H9 (cell line): ENCODE results near the gene SV2A. TPM values are rescaled to one million over a fixed set of nuclear protein-coding genes. Genes with fewer than 3 reads are reported as not detected.
A peak's percentile ranks its signal among the peaks of the same experiment; 100 is the strongest.

ENCODE experiments used
- DNase-seq: peaks from one replicate; pipeline ENCODE4 v3.0.0-alpha.2; 2017
- H2AFZ ChIP-seq: one replicate; pipeline ENCODE4 v1.6.1; 2013; ENCODE audit warnings: mild to moderate bottlenecking, low read length, control low read depth, moderate library complexity
- H2AK5ac ChIP-seq: 2 replicates; pipeline ENCODE4 v1.6.1; 2013; ENCODE audit warnings: low read length, control low read depth, mixed read lengths; ENCODE audit not compliant: insufficient read length
- H2BK120ac ChIP-seq: one replicate; pipeline ENCODE4 v1.6.1; 2013; ENCODE audit warnings: low read depth, mild to moderate bottlenecking, low read length, control low read depth, inconsistent platforms; ENCODE audit not compliant: poor library complexity, severe bottlenecking
- H2BK12ac ChIP-seq: 2 replicates; pipeline ENCODE4 v1.6.1; 2013; ENCODE audit warnings: low read length, control low read depth, mixed read lengths, low read depth; ENCODE audit not compliant: insufficient read length
- H2BK15ac ChIP-seq: 2 replicates; pipeline ENCODE4 v1.6.1; 2013; ENCODE audit warnings: low read depth, low read length, control low read depth
- H2BK20ac ChIP-seq: one replicate; pipeline ENCODE4 v1.6.1; 2013; ENCODE audit warnings: low read depth, mild to moderate bottlenecking, low read length, control low read depth, inconsistent platforms; ENCODE audit not compliant: poor library complexity, severe bottlenecking
- H2BK5ac ChIP-seq: 2 replicates; pipeline ENCODE4 v1.6.1; 2013; ENCODE audit warnings: low read length, control low read depth, mixed read lengths; ENCODE audit not compliant: insufficient read length
- H3K14ac ChIP-seq: 2 replicates; pipeline ENCODE4 v1.6.1; 2013; ENCODE audit warnings: low read length, control low read depth; ENCODE audit not compliant: insufficient read depth
- H3K18ac ChIP-seq: 2 replicates; pipeline ENCODE4 v1.6.1; 2013; ENCODE audit warnings: low read depth, mild to moderate bottlenecking, mixed read lengths, low read length, control low read depth; ENCODE audit not compliant: insufficient read length
- H3K23ac ChIP-seq: 2 replicates; pipeline ENCODE4 v1.6.1; 2013; ENCODE audit warnings: low read length, control low read depth, mixed read lengths, low read depth; ENCODE audit not compliant: insufficient read length
- H3K23me2 ChIP-seq: 2 replicates; pipeline ENCODE4 v1.6.1; 2013; ENCODE audit warnings: low read depth, mild to moderate bottlenecking, mixed read lengths, low read length, control low read depth; ENCODE audit not compliant: insufficient read length, poor library complexity, severe bottlenecking
- H3K27ac ChIP-seq: 2 replicates; pipeline ENCODE4 v1.5.1; 2013; ENCODE audit warnings: low read length, control low read depth, mixed read lengths, low read depth; ENCODE audit not compliant: insufficient read length
- H3K27me3 ChIP-seq: 2 replicates; pipeline ENCODE4 v1.6.1; 2013; ENCODE audit warnings: low read length, control low read depth, inconsistent platforms; ENCODE audit not compliant: insufficient read depth
- H3K4ac ChIP-seq: 2 replicates; pipeline ENCODE4 v1.6.1; 2013; ENCODE audit warnings: low read depth, mild to moderate bottlenecking, control low read depth, inconsistent platforms, low read length, moderate library complexity
- H3K4me1 ChIP-seq: 2 replicates; pipeline ENCODE4 v1.6.1; 2013; ENCODE audit warnings: low read length, control low read depth, inconsistent platforms; ENCODE audit not compliant: insufficient read depth
- H3K4me2 ChIP-seq: 2 replicates; pipeline ENCODE4 v1.6.1; 2013; ENCODE audit warnings: low read length, control low read depth, mixed read lengths; ENCODE audit not compliant: insufficient read length, insufficient read depth
- H3K56ac ChIP-seq: 2 replicates; pipeline ENCODE4 v1.6.1; 2013; ENCODE audit warnings: low read depth, mild to moderate bottlenecking, mixed read lengths, low read length, control low read depth; ENCODE audit not compliant: insufficient read length
- H3K79me1 ChIP-seq: 2 replicates; pipeline ENCODE4 v1.6.1; 2013; ENCODE audit warnings: low read depth, mild to moderate bottlenecking, moderate library complexity, low read length, control low read depth, inconsistent platforms; ENCODE audit not compliant: insufficient read depth, poor library complexity, severe bottlenecking
- H3K79me2 ChIP-seq: 2 replicates; pipeline ENCODE4 v1.6.1; 2013; ENCODE audit warnings: low read length, control low read depth, inconsistent platforms; ENCODE audit not compliant: insufficient read depth
- H3K9ac ChIP-seq: 2 replicates; pipeline ENCODE4 v1.6.1; 2013; ENCODE audit warnings: low read length, control low read depth, mixed read lengths; ENCODE audit not compliant: insufficient read length; ENCODE audit errors: extremely low read depth
- H3K9me3 ChIP-seq: one replicate; pipeline ENCODE4 v1.6.1; 2013; ENCODE audit warnings: low read depth, low read length, inconsistent platforms; ENCODE audit not compliant: control insufficient read depth
- H3T11ph ChIP-seq: one replicate; pipeline ENCODE4 v1.6.1; 2013; ENCODE audit warnings: mild to moderate bottlenecking, low read length, control low read depth, inconsistent platforms
- H4K20me1 ChIP-seq: one replicate; pipeline ENCODE4 v1.6.1; 2013; ENCODE audit not compliant: control insufficient read depth, insufficient read length, insufficient read depth
- H4K5ac ChIP-seq: 2 replicates; pipeline ENCODE4 v1.6.1; 2013; ENCODE audit warnings: low read depth, mild to moderate bottlenecking, mixed read lengths, low read length, control low read depth; ENCODE audit not compliant: insufficient read length
- H4K8ac ChIP-seq: replicated peaks from 2 replicates; pipeline ENCODE4 v1.6.1; 2013; ENCODE audit warnings: low read length, control low read depth, mixed read lengths, low read depth; ENCODE audit not compliant: insufficient read length
- H4K91ac ChIP-seq: 2 replicates; pipeline ENCODE4 v1.6.1; 2013; ENCODE audit warnings: low read depth, mild to moderate bottlenecking, moderate library complexity, mixed read lengths, low read length, control low read depth; ENCODE audit not compliant: insufficient read length
- H3K27ac Mint-ChIP-seq, 3 experiments: 2 replicates in 2 of 3; 3 replicates in 1 of 3; pipeline ENCODE4 v1.8.0; 2020 to 2021; ENCODE audit warnings: mixed read lengths in 3 of 3, mild to moderate bottlenecking in 1 of 3, moderate library complexity in 1 of 3
- H3K27me3 Mint-ChIP-seq: 2 replicates; pipeline ENCODE4 v1.8.0; 2021; ENCODE audit warnings: low read depth, mild to moderate bottlenecking, moderate library complexity, mixed read lengths
- H3K36me3 Mint-ChIP-seq, 3 experiments: 2 replicates in 2 of 3; 3 replicates in 1 of 3; pipeline ENCODE4 v1.8.0; 2020 to 2021; ENCODE audit warnings: low read depth in 3 of 3, mixed read lengths in 3 of 3; ENCODE audit not compliant: insufficient read depth in 1 of 3
- H3K4me1 Mint-ChIP-seq, 2 experiments: 2 replicates each; pipeline ENCODE4 v1.8.0; 2020; ENCODE audit warnings: mixed read lengths in 2 of 2
- H3K4me3 Mint-ChIP-seq, 2 experiments: 2 replicates in 1 of 2; 3 replicates in 1 of 2; pipeline ENCODE4 v1.8.0; 2020 to 2021; ENCODE audit warnings: mild to moderate bottlenecking in 2 of 2, mixed read lengths in 2 of 2, moderate library complexity in 1 of 2
- H3K9me3 Mint-ChIP-seq, 2 experiments: 2 replicates in 1 of 2; 3 replicates in 1 of 2; pipeline ENCODE4 v1.8.0; 2020; ENCODE audit warnings: mild to moderate bottlenecking in 2 of 2, mixed read lengths in 2 of 2, moderate library complexity in 1 of 2
- WGBS: extraction: QIAGEN DNeasy Blood & Tissue Kit; methylation state at CpG from one replicate; pipeline ENCODE4 v1.1.7; 2013; ENCODE audit warnings: missing lambda C conversion rate, low lambda C conversion rate, mixed read lengths; ENCODE audit not compliant: insufficient read length; ENCODE audit errors: extremely low coverage; 5-methylcytosine and 5-hydroxymethylcytosine counted together
- total RNA-seq: library from RNA; stranded (reverse); gene quantifications from 2 replicates; pipeline ENCODE4 v1.2.1, GENCODE V29; 2021
- TF ChIP-seq, protein P1 (sequence below): fragments of 200-600 bp; sonication (generic); conservative IDR thresholded peaks from 3 replicates; pipeline ENCODE4 v1.8.0; 2021; ENCODE audit warnings: antibody characterized with exemption, mild to moderate bottlenecking

The SV2A gene
- total RNA-seq, 1 experiment from 2014 or later: 42.4 TPM

GRCh38 chr1:149903836-149904491, 13.7 kb downstream of the SV2A start:
- H3K4ac ChIP-seq: no peak overlapping the region
- no peak overlapping the region for H3K14ac ChIP-seq
- H3K27me3 Mint-ChIP-seq: peaks cover 4% of the 10 kb centered on the region
- H3K23me2 ChIP-seq: peaks cover 8% of the 10 kb centered on the region
- no peak overlapping the region for H3K4me2 ChIP-seq
- no peak overlapping the region for H3K27ac ChIP-seq
- no peak overlapping the region for H3K4me3 Mint-ChIP-seq
- H2AFZ ChIP-seq: no peak overlapping the region
- DNase-seq: peak; percentile 59
- H2BK20ac ChIP-seq: no peak overlapping the region
- TF ChIP-seq, protein P1, sequence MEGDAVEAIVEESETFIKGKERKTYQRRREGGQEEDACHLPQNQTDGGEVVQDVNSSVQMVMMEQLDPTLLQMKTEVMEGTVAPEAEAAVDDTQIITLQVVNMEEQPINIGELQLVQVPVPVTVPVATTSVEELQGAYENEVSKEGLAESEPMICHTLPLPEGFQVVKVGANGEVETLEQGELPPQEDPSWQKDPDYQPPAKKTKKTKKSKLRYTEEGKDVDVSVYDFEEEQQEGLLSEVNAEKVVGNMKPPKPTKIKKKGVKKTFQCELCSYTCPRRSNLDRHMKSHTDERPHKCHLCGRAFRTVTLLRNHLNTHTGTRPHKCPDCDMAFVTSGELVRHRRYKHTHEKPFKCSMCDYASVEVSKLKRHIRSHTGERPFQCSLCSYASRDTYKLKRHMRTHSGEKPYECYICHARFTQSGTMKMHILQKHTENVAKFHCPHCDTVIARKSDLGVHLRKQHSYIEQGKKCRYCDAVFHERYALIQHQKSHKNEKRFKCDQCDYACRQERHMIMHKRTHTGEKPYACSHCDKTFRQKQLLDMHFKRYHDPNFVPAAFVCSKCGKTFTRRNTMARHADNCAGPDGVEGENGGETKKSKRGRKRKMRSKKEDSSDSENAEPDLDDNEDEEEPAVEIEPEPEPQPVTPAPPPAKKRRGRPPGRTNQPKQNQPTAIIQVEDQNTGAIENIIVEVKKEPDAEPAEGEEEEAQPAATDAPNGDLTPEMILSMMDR: no peak
- H2BK15ac ChIP-seq: no peak overlapping the region
- H3K9me3 Mint-ChIP-seq: no peaks in the 10 kb centered on the region; a peak in 1 of 5 replicates
- H3K9ac ChIP-seq: no peak overlapping the region
- no peak overlapping the region for H2BK12ac ChIP-seq
- no peaks in the 10 kb centered on the region for H3K79me2 ChIP-seq
- H3K23ac ChIP-seq: no peak overlapping the region
- no peaks in the 10 kb centered on the region for H3K79me1 ChIP-seq
- H4K20me1 ChIP-seq: no peaks in the 10 kb centered on the region
- no CpG with 5 or more reads among the region's 5 CpGs for WGBS
- H3K4me1 Mint-ChIP-seq: peaks cover 21 to 22% of the 10 kb centered on the region in 2 experiments
- peak overlapping the region in 2 of 3 experiments; percentile 88 to 89; a peak in 5 of 7 replicates for H3K27ac Mint-ChIP-seq
- H2BK5ac ChIP-seq: no peak overlapping the region
- no peak overlapping the region for H4K5ac ChIP-seq
- no peak overlapping the region for H2AK5ac ChIP-seq
- no peak overlapping the region for H4K91ac ChIP-seq
- H3K4me1 ChIP-seq: no peaks in the 10 kb centered on the region
- no peak overlapping the region for H4K8ac ChIP-seq
- H3K18ac ChIP-seq: no peak overlapping the region
- no peaks in the 10 kb centered on the region for H3K9me3 ChIP-seq
- H3K36me3 Mint-ChIP-seq: peaks cover 21 to 53% (median 49%) of the 10 kb centered on the region in 3 experiments
- no peak overlapping the region for H3T11ph ChIP-seq
- no peak overlapping the region for H2BK120ac ChIP-seq
- no peak overlapping the region for H3K56ac ChIP-seq
- no peaks in the 10 kb centered on the region for H3K27me3 ChIP-seq
